CD4-positive, alpha-beta T cell treated with Interleukin-1 beta for 1 hour (primary cell): Measurements from ENCODE around the gene DMAP1.

ENCODE experiments used
- DNase-seq, 2 donors: peaks; one replicate each; pipeline ENCODE4 v3.0.0-alpha.2; 2020 to 2022

DMAP1 gene

GRCh38 chr1:44229435-44230167 is 16.3 kb downstream of the DMAP1 start:
- DNase-seq = no peak

GRCh38 chr1:44230796-44231195 is 17.5 kb downstream of the DMAP1 start:
- no peak for DNase-seq

DNA sequence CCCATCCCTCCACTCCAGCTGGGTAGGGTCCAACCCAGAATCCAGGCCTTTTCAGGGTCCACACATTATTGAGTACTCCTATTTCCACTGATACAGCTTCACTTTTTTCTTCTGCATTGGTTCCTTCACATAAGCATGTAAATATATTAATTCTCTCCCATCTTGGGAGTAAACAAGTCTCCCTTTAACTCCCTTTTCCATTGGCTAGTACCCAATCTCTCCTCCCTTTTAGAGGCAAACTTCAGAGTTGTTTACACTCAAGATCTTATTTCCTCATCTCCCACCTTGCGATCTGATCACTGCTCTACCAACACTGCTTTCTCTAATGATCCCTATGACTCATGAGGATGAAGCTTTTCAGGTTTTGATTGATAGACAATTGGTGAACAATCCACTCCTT is 20.3 kb downstream of the DMAP1 start:
- no peak for DNase-seq

DNA sequence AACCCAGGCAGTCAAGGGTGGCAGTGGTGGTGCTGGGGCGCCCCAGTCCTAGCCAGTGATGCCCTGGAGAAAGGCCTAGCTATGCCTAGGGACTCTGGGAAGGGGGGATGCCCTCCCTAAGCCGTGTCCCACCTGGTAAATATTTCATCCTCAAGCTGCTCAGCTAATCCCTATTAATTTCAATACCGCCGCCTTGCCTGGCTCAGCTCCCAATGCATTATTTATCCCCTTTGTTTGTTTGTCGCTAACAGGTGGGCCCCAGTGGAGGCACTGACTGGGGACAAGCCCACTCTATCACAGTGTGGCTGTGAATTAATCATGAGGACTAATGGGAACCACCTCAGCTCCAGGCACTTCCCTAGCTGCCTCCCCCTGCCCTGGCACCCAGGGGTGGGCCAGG is 22.5 kb downstream of the DMAP1 start:
- no peak for DNase-seq

DNA sequence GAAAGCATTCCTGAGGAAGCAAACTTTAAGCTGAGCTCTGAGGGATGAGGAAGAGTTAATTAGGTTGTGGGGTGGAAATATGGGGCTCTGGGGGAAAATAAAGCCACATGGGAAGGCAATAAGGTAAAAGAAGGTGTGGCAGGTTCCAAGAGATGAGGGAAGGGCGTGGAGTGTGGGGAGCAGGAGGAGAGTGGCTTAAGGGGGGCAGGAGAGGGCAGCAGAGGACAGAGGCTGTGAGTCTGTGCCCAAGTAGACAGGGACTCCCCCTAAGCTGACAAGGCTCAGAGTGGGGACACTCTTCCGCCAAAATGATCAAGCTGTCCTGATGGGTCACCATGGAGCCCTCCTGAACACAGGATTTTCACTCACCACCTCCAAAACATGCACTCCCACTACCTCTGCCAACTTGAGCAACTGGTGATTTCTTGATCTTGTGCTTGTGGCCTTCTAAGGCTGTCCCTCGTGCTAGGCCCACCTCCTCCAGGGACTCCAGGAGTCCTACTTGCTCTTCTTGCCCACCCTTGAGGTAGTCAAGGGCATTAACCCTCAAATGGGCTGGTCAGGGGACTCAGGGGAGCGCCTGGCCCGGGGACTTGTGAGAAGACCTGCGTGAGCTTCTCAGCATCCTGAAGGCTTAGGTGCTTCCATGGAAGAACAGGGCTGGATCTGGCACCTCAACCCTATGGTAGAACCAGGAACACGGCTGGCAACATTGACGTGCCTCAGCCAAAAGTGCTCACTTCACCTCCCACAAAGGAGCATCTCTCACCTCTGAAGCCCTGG is 23.4 kb downstream of the DMAP1 start:
- no peak for DNase-seq

DNA sequence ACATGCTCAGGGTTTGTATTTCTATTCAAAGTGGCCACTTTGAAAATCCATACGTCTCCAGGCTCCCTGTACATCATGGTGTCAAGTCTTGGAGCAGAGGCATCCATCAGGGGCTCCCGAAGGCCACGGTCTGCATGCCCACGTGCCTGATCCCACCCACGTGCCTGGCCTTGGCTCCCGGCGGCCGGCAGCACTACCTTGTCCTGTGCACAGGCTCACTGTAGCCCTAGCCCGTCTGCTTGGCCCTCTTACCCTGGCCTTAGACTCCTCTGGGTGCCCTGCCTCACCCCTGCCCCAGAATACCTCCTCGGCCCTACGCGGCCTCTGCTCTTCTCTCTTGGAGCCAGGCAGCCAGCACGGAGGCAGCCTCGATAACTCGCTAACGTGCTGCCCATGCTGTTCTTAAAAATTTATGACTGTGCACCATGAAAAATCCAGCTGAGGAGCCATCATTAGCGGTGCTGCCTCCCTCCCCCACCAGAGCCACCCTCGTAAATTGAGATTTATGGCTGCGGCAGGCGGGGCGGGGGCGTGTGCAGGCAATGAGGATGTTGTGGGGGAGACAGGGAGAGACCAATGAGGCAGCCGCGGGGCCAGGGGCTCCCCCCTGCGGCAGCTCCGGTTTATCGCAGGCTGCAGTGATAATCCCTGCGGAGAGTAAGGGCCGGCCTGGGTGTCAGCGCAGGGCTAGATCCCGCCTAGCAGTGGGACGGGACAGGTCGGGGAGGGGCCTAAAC is 24.6 kb downstream of the DMAP1 start:
- peak; percentile 12 to 45 for DNase-seq

- no peak for DNase-seq
Measured at GRCh38 chr1:44238660-44239059, 25.4 kb downstream of the DMAP1 start.

- DNase-seq = no peak
Measured at GRCh38 chr1:44239331-44239960, 26.2 kb downstream of the DMAP1 start.

DNA sequence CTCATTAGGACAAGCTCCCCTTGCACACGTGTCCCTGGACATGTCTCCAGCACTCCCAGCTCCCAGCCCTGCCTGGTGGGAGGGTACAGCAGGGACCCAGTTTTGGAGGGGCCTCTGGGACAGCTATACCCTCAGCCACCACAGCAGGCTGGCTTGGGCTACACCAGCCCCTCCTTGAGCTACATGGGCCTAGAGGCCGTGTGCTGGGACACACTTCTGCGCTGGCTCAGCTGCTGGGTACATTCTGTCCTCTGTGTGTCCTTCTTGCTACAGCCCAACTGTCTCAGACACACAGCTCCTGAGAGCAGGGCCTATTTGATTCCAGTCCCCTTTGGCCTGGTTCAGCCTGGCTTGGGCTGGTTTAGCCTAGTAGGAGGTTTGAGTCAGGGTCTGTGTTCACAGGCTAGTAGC is 26.7 kb downstream of the DMAP1 start:
- DNase-seq = no peak

GRCh38 chr1:44240802-44241671 is 27.8 kb downstream of the DMAP1 start:
- no peak for DNase-seq

GRCh38 chr1:44242746-44243145 is 29.5 kb downstream of the DMAP1 start:
- DNase-seq = no peak

GRCh38 chr1:44243782-44244495 is 30.7 kb downstream of the DMAP1 start:
- DNase-seq = no peak

GRCh38 chr1:44244986-44245385 is 31.7 kb downstream of the DMAP1 start:
- no peak for DNase-seq

DNA sequence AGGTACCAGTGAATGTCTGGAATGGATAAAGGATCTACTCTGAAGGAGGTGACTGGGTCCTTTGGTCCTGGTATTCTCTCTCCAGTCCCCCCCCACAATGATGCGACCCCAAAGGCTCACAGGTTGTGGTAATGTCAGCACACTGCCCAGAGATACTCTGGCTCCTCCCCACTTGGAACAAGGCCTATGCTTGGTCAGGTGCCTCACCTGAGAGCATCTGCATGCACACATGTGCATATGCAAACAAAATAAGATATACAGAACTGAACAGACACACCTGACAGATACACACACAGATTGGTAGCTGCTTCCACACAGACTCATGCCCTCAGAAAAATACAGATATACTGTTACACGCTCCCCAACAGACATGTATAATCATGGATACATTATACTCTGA is 33.5 kb downstream of the DMAP1 start:
- DNase-seq = no peak

DNA sequence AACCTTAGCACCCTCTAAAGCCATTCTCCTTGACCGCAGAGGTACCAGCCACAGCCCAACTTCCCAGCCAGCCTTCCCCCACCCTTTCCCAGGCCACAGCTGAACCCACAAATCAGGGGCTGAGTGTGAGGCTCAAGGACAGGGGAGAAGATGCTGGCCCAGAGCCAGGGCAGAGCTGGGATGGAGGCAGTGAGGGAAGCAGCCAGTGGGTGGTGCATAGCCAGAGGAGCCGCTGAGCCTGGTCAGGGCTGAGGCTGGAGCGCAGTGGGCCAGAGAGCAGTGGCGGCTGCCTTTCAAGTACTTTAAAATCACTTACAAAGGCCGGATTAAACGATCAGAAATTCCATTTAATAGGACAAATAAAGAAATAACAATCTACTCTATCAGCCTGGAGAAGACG is 36.3 kb downstream of the DMAP1 start:
- no peak for DNase-seq

DNA sequence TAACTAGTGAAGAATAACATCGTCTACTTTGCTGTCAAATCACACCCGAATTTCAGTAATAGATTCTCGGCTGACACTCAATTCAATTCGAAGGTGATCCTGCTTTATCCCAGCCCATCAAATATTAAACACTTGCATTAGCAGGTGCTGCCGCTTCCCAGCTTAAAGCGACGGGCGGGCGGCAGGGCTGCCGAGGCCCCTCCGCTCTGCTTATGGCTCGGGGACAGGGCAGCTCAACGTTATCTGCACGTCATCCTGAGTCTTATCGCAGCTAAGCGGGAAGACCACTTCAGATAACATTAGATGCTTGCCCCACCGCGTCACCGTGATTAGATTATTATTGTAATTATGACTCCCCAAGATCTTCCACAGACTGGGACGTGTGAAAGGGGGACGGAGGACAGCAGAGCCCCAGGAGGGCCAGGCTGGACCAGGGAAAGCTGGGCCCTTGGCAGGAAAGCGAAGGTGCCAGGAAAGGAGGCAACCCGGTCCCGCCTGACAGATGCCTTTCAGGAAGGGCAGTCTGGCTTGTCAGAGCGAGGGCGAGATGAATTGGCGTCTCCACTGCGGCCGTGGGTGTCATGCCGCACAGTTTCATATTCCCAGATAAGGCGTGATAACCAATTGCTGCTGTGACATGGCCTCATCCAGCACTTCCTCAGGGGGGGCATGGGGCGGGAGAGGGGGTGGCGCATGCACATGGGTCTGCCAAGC is 37.0 kb downstream of the DMAP1 start:
- DNase-seq = no peak

- no peak for DNase-seq
Measured at GRCh38 chr1:44251486-44251885, 38.2 kb downstream of the DMAP1 start.

- DNase-seq = no peak
Measured at GRCh38 chr1:44251989-44252671, 38.9 kb downstream of the DMAP1 start.

DNA sequence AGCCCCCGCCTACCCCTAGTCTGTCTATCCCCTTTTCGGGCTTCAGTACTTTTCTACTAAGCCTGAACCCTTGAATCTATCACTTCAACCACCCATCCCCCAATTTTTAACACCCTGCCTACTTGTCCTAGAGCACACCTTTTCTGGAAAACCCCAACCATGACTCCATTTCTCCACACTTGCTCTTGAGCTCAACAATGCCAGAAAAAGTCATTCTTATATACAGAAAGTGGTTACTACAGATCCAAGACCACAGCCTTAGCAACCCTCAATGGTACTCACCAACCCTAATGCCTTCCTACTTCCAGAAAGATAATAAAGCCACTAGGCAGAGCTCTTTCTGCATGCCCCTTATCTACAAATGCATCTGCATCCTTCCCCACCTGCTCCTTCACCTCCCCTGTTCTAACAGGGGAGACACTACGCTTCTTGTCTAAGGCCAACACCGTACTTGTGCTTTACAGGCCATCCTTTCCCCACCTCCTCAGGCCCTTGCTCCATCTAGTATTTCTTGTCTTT is 41.2 kb downstream of the DMAP1 start:
- DNase-seq = no peak
